ENCODE data around the gene TLNRD1.

TLNRD1 gene

DNA sequence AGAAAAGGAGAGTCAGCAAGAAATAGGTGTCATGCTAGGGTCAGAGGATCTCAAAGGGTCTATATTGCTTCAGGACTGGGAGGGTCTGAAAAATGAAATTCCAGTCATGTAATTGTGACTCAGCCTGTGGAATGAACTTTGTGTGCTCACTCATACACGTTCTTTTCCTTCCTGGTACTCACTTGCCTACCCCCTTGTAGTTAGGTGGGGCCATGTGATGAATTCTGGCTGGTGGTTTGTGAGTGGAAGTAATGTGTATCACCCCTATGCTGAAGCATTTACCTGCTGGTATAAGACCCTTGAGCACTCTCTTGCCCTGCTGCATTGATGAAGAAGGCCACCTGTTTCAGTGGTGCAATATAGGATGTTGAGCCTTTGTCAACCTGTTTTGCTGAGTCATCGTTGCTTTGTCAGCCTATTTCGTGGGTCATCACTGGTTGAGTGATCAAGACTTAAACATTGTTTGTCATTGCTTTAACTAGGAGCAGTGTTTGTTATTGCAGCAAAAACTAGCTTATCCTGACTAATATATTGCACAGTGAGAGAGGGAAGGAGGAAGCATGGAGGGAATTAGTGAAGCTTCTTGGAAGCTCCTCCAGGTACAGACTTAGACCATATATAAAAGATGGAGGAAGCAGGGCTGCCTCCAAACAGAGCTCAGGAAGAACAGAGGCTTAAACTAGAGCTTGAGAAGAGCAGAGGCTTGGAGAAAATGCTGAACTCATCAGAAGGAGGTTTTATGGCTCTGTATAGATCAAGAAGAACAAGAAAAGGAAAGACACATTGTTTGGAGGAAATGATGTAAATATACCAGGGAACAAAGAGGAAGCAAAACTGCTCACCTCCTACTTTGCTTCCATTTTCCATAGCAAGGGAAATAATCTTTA lies 28.9 kb downstream of the TLNRD1 start:
- peak in 1 of 2 donors; percentile 54 for DNase-seq

DNA sequence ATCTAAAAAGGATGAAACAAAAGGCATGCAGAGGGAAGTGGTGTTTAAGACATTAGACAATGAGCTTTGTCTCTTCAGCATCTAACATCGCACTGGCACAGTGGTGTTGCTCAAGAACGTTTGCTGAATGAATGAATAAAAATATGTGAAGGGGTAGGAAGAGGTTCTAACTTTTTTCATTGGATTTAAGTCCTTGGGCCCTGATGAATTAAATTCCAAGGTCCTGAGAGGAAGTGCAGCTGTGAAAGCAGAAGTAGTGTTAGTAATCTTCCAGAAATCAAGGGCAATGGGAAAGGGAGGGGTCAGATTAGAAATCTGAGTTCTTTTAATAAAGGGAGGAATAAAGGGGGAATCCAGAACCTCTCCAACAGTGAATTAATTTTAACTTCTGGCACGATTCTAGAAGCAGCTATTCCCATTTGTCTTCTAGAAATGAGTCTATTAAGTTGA lies 29.6 kb downstream of the TLNRD1 start:
- peak; percentile 38 to 61 for DNase-seq

- DNase-seq: no peak
Measured at GRCh38 chr15:81031203-81031602, 30.5 kb downstream of the TLNRD1 start.

DNA sequence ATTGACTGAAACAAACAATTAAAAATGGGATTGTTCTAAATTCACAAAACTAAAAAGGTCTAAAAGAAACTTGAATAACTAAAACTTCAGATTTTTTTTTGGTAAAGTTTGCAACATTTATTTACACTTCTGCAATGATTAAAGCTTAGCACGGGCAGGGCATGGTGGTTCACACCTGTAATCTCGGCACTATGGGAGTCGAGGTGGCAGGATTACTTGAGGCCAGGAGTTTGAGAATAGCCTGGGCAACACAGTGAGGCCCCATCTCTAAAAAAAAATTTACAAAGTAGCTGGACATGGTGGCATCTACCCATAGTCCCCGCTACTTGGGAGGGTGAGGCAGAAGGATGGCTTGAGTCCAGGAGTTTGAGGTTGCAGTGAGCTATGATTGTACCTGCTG lies 31.6 kb downstream of the TLNRD1 start:
- DNase-seq: no peak

- DNase-seq: no peak
Measured at GRCh38 chr15:81032818-81033217, 32.1 kb downstream of the TLNRD1 start.

DNA sequence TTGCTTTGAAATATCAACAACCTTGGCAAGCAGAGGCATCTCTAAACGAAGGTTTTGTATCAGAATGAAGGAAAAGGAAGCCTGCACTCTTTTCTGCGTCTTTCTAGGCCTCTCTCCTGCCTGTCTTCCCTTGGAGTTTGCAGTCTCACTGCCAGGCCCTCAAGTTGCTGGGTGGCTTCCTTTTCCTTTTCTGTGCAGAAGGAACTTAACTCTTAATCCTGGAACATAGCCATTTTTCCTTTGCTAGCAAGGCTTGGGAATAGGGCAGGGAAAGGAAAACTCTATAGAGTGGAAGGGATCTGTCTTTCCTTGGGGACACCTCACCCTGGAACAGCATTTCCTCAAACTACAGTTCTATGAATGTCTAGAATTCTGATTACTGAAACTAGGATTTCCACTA lies 32.8 kb downstream of the TLNRD1 start:
- no peak for DNase-seq

- DNase-seq: no peak
Measured at GRCh38 chr15:81037952-81038743, 37.4 kb downstream of the TLNRD1 start.

- no peak for DNase-seq
Measured at GRCh38 chr15:81038975-81039607, 38.4 kb downstream of the TLNRD1 start.

- no peak for DNase-seq
Measured at GRCh38 chr15:81040757-81041156, 40.0 kb downstream of the TLNRD1 start.

- no peak for DNase-seq
Measured at GRCh38 chr15:81043281-81043934, 42.7 kb downstream of the TLNRD1 start.

GRCh38 chr15:81043935-81044575 lies 43.3 kb downstream of the TLNRD1 start:
- no peak for DNase-seq

GRCh38 chr15:81046290-81046689 lies 45.6 kb downstream of the TLNRD1 start:
- DNase-seq: no peak

GRCh38 chr15:81047928-81048327 lies 47.2 kb downstream of the TLNRD1 start:
- no peak for DNase-seq

DNA sequence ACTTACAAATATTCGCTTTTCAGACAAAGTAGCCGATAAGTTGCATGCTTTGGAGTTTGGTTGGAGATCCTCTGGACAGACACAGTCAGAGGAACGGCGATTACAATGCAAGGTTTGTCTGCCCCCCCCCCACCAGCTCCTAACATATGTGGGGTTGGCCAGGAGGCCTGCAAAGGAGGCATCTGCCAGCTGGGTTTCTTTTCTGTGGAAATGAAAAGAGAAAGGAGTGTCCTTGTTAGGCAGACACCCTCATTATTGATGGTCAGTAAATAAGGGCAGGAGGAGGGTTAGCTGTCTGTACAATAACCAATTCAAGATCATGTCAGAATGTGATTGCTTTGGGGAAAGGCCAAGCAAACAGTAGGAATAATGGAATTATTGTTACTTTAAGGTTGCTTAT lies 49.1 kb downstream of the TLNRD1 start:
- no peak for DNase-seq

GRCh38 chr15:81050259-81050658 lies 49.5 kb downstream of the TLNRD1 start:
- no peak for DNase-seq

DNA sequence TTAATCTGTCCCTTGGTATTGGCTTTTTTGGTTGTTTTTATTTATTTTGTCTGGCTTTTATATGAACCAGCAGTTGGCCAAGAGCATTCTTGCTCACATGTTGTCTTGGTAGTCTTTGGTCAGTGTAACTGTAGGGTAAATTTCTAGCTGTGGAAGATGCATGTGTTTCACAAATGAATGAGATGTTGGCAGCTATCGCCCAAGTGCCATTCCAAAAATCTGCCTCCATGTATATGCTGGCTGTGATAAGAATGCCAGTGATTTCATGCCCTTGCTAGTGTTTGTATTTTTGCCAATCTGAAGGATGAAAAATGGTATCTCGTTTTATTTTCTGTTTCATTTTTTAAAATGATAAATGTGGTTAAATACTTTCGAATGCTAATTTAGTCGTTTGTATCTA lies 50.1 kb downstream of the TLNRD1 start:
- no peak for DNase-seq

- peak; percentile 32 to 69 for DNase-seq
Measured at GRCh38 chr15:81052046-81052445, 51.3 kb downstream of the TLNRD1 start.

DNA sequence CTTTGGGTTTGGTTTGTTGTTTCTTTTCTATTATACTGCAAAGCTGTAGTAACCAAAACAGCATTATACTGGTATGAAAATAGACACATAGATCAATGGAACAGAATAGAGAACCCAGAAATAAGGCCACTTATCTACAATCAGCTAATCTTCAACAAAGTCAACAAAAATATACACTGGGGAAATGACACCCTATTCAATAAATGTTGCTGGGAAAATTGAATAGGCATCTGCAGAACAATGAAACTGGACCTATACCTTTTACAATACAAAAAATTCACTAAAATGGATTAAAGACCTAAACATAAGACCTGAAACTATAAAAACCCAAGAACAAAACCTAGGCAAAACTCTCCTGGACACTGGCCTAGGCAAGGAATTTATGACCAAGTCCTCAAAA lies 52.9 kb downstream of the TLNRD1 start:
- no peak for DNase-seq

DNA sequence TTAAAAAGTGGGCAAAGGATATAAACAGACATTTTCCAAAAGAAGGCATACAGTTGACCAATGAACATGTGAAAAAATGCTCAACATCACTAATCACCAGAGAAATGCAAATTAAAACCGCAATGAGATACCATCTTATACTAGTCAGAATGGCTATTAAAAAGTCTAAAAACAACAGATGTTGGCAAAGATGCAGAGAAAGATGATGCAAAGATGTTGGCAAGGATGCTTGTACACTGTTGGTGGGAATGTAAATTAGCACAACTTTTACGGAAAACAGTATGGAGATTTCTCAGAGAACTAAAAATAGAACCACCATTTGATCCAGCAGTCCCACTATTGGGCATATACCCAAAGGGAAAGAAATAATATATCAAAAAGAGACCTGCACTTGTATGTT lies 53.5 kb downstream of the TLNRD1 start:
- DNase-seq: no peak

Data from inflammatory macrophage (primary cell).